Neural cell (in vitro differentiated cells): ENCODE results near the gene AP1M1. TPM values are rescaled to one million over a fixed set of nuclear protein-coding genes. Genes with fewer than 3 reads are reported as not detected.

ENCODE experiments used
- H2AFZ ChIP-seq: fragments of 200-600, 300-800 bp; sonication (generic), shearing (Covaris generic); 2 replicates; pipeline ENCODE4 v1.6.0; 2014; ENCODE audit warnings: low read depth, mild to moderate bottlenecking, antibody characterized with exemption, low read length, moderate library complexity
- H3F3A ChIP-seq: fragments of 200-600 bp; shearing (Covaris generic); 2 replicates; pipeline ENCODE4 v1.6.1; 2016; ENCODE audit warnings: mild to moderate bottlenecking, moderate library complexity, mixed read lengths, antibody characterized with exemption, low read length; ENCODE audit not compliant: insufficient read depth, poor library complexity, severe bottlenecking
- H3K27ac ChIP-seq: fragments of 200-600, 300-800 bp; sonication (generic), shearing (Covaris generic); 2 replicates; pipeline ENCODE4 v1.5.1; 2014; ENCODE audit warnings: mild to moderate bottlenecking, low read length, moderate library complexity
- H3K27me3 ChIP-seq: fragments of 300-800, 200-600 bp; sonication (generic), shearing (Covaris generic); 2 replicates; pipeline ENCODE4 v1.6.0; 2014; ENCODE audit warnings: mild to moderate bottlenecking, low read depth, low read length, moderate library complexity; ENCODE audit not compliant: insufficient read depth
- H3K36me3 ChIP-seq: fragments of 300-800, 200-600 bp; sonication (generic), shearing (Covaris generic); 2 replicates; pipeline ENCODE4 v1.5.1; 2014; ENCODE audit warnings: mild to moderate bottlenecking, antibody characterized with exemption, low read length, moderate library complexity; ENCODE audit not compliant: insufficient read depth
- H3K4me2 ChIP-seq: fragments of 300-800, 200-600 bp; sonication (generic), shearing (Covaris generic); 2 replicates; pipeline ENCODE4 v1.6.0; 2014; ENCODE audit warnings: mild to moderate bottlenecking, low read length
- H3K4me3 ChIP-seq: fragments of 300-800, 200-600 bp; sonication (generic), shearing (Covaris generic); 2 replicates; pipeline ENCODE4 v1.5.1; 2014; ENCODE audit warnings: mild to moderate bottlenecking, low read length, moderate library complexity
- H3K79me2 ChIP-seq: fragments of 200-600 bp; shearing (Covaris generic); replicated peaks from 2 replicates; pipeline ENCODE4 v1.6.0; 2014; ENCODE audit warnings: mild to moderate bottlenecking, low read length, moderate library complexity; ENCODE audit not compliant: insufficient read depth
- H3K9ac ChIP-seq: fragments of 300-800, 200-600 bp; sonication (generic), shearing (Covaris generic); 2 replicates; pipeline ENCODE4 v1.6.1; 2016; ENCODE audit warnings: mild to moderate bottlenecking, low read length, mixed read lengths
- H3K9me2 ChIP-seq: fragments of 200-600 bp; shearing (Covaris generic); 2 replicates; pipeline ENCODE4 v1.6.1; 2016; ENCODE audit warnings: mild to moderate bottlenecking, low read length, mixed read lengths; ENCODE audit not compliant: insufficient read depth
- H3K9me3 ChIP-seq: fragments of 200-600, 300-800 bp; sonication (generic), shearing (Covaris generic); 2 replicates; pipeline ENCODE4 v1.6.1; 2016; ENCODE audit warnings: mild to moderate bottlenecking, mixed run types, low read length, moderate library complexity, mixed read lengths
- H4K20me1 ChIP-seq: fragments of 200-600 bp; shearing (Covaris generic); 2 replicates; pipeline ENCODE4 v1.6.1; 2016; ENCODE audit warnings: mild to moderate bottlenecking, mixed run types; ENCODE audit not compliant: insufficient read depth
- EP300 ChIP-seq: fragments of 450-650 bp; conservative IDR thresholded peaks from 2 replicates; pipeline ENCODE4 v1.6.1; 2014; ENCODE audit warnings: antibody characterized with exemption, mild to moderate bottlenecking, moderate library complexity; ENCODE audit not compliant: poor library complexity, severe bottlenecking
- EZH2 ChIP-seq: fragments of 200-600, 300-800 bp; shearing (Covaris generic), sonication (generic); IDR thresholded peaks from 2 replicates; pipeline ENCODE4 v1.6.1; 2014; ENCODE audit warnings: antibody characterized with exemption, low read length, borderline replicate concordance, mild to moderate bottlenecking; ENCODE audit not compliant: insufficient read depth, poor library complexity, severe bottlenecking
- MXI1 ChIP-seq: fragments of 450-650 bp; conservative IDR thresholded peaks from 2 replicates; pipeline ENCODE4 v1.6.1; 2014; ENCODE audit warnings: antibody characterized with exemption, mild to moderate bottlenecking; ENCODE audit not compliant: poor library complexity, severe bottlenecking
- POLR2AphosphoS5 ChIP-seq: IDR thresholded peaks from 2 replicates; pipeline ENCODE4 v1.6.1; 2012
- RAD21 ChIP-seq: fragments of 450-650 bp; conservative IDR thresholded peaks from 2 replicates; pipeline ENCODE4 v1.6.1; 2014; ENCODE audit warnings: antibody characterized with exemption, mild to moderate bottlenecking, moderate library complexity
- SMC3 ChIP-seq: fragments of 450-650 bp; conservative IDR thresholded peaks from 2 replicates; pipeline ENCODE4 v1.6.1; 2014; ENCODE audit warnings: antibody characterized with exemption, mild to moderate bottlenecking, moderate library complexity; ENCODE audit not compliant: poor library complexity
- TAF1 ChIP-seq: IDR thresholded peaks from 2 replicates; pipeline ENCODE4 v1.6.1; 2012; ENCODE audit warnings: low read depth
- polyA plus RNA-seq: library from polyadenylated mRNA; depleted of rRNA; stranded (reverse); fragments of >200 nt; gene quantifications from 2 replicates; pipeline ENCODE4 v1.2.3, GENCODE V29; 2014
- TF ChIP-seq, protein P1 (sequence below): fragments of 450-650 bp; IDR thresholded peaks from 2 replicates; pipeline ENCODE4 v1.5.1; 2014; ENCODE audit warnings: antibody characterized with exemption, mild to moderate bottlenecking, moderate library complexity; ENCODE audit not compliant: poor library complexity, severe bottlenecking
- TF ChIP-seq, protein P2 (sequence below): IDR thresholded peaks from 2 replicates; pipeline ENCODE4 v1.6.1; 2012; ENCODE audit warnings: borderline replicate concordance

AP1M1 gene
- polyA plus RNA-seq, 1 donor from 2014 or later, result 81.4 TPM

DNA sequence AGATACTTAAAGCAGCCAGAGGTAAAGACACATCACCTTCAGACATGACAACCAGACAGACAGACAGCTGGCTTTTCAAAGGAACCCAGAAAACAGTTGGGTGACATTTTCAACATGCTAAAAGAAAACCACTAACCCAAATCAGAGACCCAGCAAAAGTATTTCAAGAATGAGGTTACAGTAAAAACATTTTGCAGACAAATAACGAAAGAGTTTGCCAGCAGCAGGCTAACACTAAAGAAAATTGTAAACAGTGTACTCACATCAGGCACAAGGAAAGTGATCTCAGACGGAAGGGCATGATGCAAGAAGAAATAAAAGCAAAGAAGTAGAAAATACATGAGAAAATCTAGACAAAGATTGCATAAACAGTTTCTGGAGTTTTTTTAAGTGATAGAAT lies 46.4 kb downstream of the AP1M1 start:
- Histone ChIP-seq H3K27me3 (no peaks in the 10 kb centered on the region), H3K79me2 (no peaks in the 10 kb centered on the region), H3F3A (no peaks in the 10 kb centered on the region), H2AFZ (no peak overlapping the region), H3K4me2 (no peak overlapping the region), H3K9me3 (no peaks in the 10 kb centered on the region), H3K27ac (no peak overlapping the region), H3K9me2 (no peaks in the 10 kb centered on the region), H3K4me3 (no peak overlapping the region), H3K9ac (no peak overlapping the region), H4K20me1 (no peaks in the 10 kb centered on the region), H3K36me3 (no peaks in the 10 kb centered on the region)
- TF ChIP-seq MXI1, result no peak
- TF ChIP-seq EZH2, result no peak
- TF ChIP-seq POLR2AphosphoS5, result no peak
- TF ChIP-seq TAF1, result no peak
- TF ChIP-seq SMC3, result no peak
- TF ChIP-seq RAD21, result no peak

DNA sequence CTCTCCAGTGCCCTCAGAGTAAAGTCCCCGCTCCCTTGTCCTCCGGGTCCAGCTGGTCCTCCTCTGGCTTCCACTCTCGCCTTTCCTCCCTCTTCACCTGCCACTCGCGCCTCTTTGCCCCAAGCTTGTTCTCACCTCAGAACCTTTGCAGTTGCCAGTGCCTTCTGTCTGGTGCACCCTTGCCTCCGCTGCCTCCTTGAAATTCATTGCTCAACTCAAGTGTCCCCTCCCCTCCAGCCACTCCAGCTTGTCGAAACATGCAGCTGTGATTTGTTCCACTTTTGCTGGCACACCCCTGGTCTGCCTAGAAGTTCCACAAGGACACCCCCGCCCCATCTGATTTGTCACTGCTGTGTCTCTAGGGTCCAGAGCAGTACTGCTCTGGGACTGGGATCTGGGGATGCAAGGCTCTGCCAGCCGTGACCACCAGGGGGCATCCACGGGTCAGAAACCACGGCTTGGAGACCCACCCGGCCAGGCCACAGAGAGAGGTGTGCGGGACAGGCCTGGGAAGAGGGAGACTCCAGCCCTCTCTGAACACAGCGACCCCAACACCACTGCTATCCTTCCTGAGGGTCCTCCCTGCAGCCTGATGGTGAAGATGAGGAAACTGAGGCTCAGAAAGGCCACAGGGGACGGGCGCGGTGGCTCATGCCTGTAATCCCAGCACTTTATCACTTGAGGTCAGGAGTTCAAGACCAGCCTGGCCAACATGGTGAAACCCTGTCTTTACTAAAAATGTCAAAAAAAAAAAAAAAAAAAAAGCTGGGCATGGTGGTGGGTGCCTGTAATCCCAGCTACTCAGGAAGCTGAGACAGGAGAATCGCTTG lies 49.9 kb downstream of the AP1M1 start:
- TF ChIP-seq, protein P1, sequence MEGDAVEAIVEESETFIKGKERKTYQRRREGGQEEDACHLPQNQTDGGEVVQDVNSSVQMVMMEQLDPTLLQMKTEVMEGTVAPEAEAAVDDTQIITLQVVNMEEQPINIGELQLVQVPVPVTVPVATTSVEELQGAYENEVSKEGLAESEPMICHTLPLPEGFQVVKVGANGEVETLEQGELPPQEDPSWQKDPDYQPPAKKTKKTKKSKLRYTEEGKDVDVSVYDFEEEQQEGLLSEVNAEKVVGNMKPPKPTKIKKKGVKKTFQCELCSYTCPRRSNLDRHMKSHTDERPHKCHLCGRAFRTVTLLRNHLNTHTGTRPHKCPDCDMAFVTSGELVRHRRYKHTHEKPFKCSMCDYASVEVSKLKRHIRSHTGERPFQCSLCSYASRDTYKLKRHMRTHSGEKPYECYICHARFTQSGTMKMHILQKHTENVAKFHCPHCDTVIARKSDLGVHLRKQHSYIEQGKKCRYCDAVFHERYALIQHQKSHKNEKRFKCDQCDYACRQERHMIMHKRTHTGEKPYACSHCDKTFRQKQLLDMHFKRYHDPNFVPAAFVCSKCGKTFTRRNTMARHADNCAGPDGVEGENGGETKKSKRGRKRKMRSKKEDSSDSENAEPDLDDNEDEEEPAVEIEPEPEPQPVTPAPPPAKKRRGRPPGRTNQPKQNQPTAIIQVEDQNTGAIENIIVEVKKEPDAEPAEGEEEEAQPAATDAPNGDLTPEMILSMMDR, result peak; percentile 93
- TF ChIP-seq SMC3 (peak; percentile 88), RAD21 (peak; percentile 87), TAF1 (no peak)

DNA sequence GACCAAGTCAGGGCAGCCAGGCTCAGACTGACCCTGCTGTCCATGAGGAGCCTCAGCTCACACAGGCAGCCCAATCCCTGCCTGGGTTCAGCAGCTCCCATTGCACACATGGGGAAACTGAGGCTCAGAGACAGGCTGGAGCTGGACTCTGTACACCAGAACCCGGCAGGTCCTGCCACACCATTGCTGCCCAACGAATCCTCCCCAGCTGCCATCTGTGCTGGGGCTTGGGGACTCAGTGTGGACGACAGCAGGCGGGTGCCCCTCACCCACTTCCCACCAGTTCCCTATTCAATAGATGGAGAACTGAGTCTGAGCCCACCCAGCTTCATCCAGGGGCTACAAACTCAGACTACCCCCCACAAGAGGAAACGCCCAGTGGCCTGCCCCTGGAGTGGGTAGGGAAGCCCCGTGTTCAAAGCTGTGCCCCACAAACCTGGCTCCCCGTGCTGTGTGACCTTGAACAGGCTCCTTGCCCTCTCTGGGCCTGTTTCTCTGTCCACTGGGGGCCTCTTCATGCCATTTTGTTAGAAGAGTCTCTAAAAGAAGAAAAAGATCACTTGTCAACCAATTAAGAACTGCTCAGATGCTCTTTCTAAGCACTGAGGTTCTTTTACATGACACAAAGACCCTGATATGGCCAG lies 50.8 kb downstream of the AP1M1 start:
- H4K20me1 ChIP-seq, result no peaks in the 10 kb centered on the region
- no peak overlapping the region for H3K9ac ChIP-seq
- H3K4me2 ChIP-seq, result no peak overlapping the region
- no peak overlapping the region for H2AFZ ChIP-seq
- H3K27ac ChIP-seq, result no peak overlapping the region
- no peak overlapping the region for H3K4me3 ChIP-seq
- no peaks in the 10 kb centered on the region for H3K9me2 ChIP-seq
- H3K27me3 ChIP-seq, result no peaks in the 10 kb centered on the region
- TF ChIP-seq RAD21 (no peak), TAF1 (no peak), POLR2AphosphoS5 (no peak), MXI1 (no peak), EP300 (no peak), SMC3 (no peak), EZH2 (no peak)
- TF ChIP-seq, protein P1, result no peak
- TF ChIP-seq, protein P2, sequence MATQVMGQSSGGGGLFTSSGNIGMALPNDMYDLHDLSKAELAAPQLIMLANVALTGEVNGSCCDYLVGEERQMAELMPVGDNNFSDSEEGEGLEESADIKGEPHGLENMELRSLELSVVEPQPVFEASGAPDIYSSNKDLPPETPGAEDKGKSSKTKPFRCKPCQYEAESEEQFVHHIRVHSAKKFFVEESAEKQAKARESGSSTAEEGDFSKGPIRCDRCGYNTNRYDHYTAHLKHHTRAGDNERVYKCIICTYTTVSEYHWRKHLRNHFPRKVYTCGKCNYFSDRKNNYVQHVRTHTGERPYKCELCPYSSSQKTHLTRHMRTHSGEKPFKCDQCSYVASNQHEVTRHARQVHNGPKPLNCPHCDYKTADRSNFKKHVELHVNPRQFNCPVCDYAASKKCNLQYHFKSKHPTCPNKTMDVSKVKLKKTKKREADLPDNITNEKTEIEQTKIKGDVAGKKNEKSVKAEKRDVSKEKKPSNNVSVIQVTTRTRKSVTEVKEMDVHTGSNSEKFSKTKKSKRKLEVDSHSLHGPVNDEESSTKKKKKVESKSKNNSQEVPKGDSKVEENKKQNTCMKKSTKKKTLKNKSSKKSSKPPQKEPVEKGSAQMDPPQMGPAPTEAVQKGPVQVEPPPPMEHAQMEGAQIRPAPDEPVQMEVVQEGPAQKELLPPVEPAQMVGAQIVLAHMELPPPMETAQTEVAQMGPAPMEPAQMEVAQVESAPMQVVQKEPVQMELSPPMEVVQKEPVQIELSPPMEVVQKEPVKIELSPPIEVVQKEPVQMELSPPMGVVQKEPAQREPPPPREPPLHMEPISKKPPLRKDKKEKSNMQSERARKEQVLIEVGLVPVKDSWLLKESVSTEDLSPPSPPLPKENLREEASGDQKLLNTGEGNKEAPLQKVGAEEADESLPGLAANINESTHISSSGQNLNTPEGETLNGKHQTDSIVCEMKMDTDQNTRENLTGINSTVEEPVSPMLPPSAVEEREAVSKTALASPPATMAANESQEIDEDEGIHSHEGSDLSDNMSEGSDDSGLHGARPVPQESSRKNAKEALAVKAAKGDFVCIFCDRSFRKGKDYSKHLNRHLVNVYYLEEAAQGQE, result no peak
- H3K79me2 ChIP-seq, result no peaks in the 10 kb centered on the region
- no peaks in the 10 kb centered on the region for H3F3A ChIP-seq
- no peaks in the 10 kb centered on the region for H3K9me3 ChIP-seq
- H3K36me3 ChIP-seq, result no peaks in the 10 kb centered on the region

More for the DNA sequence above, 49.9 kb downstream of the AP1M1 start:
- Histone ChIP-seq H4K20me1 (no peaks in the 10 kb centered on the region), H3K4me2 (no peak overlapping the region), H3K9me3 (no peaks in the 10 kb centered on the region), H3K9me2 (no peaks in the 10 kb centered on the region), H3F3A (no peaks in the 10 kb centered on the region), H3K4me3 (no peak overlapping the region), H3K27ac (no peak overlapping the region), H3K9ac (no peak overlapping the region), H3K36me3 (no peaks in the 10 kb centered on the region), H3K27me3 (no peaks in the 10 kb centered on the region), H2AFZ (no peak overlapping the region), H3K79me2 (no peaks in the 10 kb centered on the region)
